GM19468 (cell line): ENCODE data around the gene BIVM.

ENCODE experiments used
- ATAC-seq: cut with Tn5 transposase; IDR thresholded peaks from one replicate; pipeline ENCODE4 v1.9.1; 2021; ENCODE audit warnings: mild to moderate bottlenecking, moderate library complexity, moderate number of reproducible peaks; ENCODE audit not compliant: unreplicated experiment; ENCODE audit errors: extremely low read depth

The BIVM gene

GRCh38 chr13:102873653-102874052 is 74.7 kb downstream of the BIVM start:
- ATAC-seq: no peak

- ATAC-seq: no peak
Measured at GRCh38 chr13:102875256-102875655, 76.3 kb downstream of the BIVM start.

GRCh38 chr13:102877303-102877702 is 78.4 kb downstream of the BIVM start:
- no peak for ATAC-seq

- no peak for ATAC-seq
Measured at GRCh38 chr13:102878481-102878880, 79.6 kb downstream of the BIVM start.

- ATAC-seq: no peak
Measured at GRCh38 chr13:102879793-102880499, 81.0 kb downstream of the BIVM start.

- ATAC-seq: no peak
Measured at GRCh38 chr13:102881819-102882686, 83.1 kb downstream of the BIVM start.
